GM12872 (cell line): ENCODE data around the gene SCCPDH.

Source experiments
- CTCF ChIP-seq: IDR thresholded peaks from 3 replicates; pipeline ENCODE4 v1.5.1; 2011; ENCODE audit warnings: low read depth, mild to moderate bottlenecking, low read length, moderate library complexity; ENCODE audit not compliant: insufficient read depth

The SCCPDH gene

GRCh38 chr1:246809473-246809872 lies 85.3 kb downstream of the SCCPDH start:
- peak; percentile 49; the same call in 2 of the 3 replicates for TF ChIP-seq CTCF

GRCh38 chr1:246811985-246812384 lies 87.8 kb downstream of the SCCPDH start:
- TF ChIP-seq CTCF: no peak

GRCh38 chr1:246814890-246815289 lies 90.7 kb downstream of the SCCPDH start:
- TF ChIP-seq CTCF: no peak

GRCh38 chr1:246815693-246816270 lies 91.6 kb downstream of the SCCPDH start:
- TF ChIP-seq CTCF: no peak
